Activated CD4-positive, CD25-positive, alpha-beta regulatory T cell treated with anti-CD3 and anti-CD28 coated beads, Interleukin-2, amount 50 U/mL, for 72 hours (primary cell): ENCODE data around the gene EXOC3.
"Not testable (repeated sequence)": the region's sequence is repeated elsewhere in the genome, so short reads cannot be mapped to it uniquely, and the experiment has no call there.

ENCODE experiments used
- DNase-seq: peaks from one replicate; pipeline ENCODE4 v3.0.0; 2021

The EXOC3 gene

DNA sequence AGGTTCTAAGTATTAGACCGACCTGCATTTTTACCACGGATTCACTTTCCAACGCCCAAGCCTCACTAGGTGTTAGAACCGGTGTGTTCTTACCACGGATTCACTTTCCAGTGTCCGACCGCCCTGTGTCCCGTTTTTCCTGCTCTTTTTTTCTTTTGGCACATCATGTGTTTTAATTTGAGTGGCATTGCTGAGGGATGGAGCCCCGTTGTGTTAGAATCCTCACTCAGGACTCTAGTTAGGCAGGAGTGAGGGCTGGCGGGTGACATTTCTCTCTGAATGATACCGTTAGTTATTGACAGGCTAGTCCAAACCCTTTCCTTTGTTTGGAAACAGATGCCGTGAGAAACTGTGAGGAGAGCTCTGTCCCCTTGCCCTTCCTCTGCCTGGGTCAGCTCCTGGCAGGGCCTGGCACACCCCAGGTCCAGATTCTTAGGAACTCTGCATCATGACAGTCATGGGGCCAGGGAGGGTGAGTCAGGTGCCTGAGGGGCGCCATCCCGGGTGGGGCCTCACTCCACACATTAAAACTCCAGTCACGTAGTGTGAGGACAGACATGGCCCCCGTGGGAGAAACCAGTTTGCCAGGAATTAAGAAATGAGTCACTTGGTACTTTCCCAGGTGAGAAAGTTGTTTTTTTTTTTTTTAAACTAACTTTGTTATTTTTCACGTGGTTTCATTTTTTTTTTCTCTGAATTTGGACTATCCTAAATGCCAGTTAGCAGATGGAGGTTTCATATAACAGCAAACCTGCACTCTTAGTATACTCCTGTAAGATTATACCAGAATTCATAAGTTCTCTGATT is 15.8 kb downstream of the EXOC3 start:
- DNase-seq = peak; percentile 49

DNA sequence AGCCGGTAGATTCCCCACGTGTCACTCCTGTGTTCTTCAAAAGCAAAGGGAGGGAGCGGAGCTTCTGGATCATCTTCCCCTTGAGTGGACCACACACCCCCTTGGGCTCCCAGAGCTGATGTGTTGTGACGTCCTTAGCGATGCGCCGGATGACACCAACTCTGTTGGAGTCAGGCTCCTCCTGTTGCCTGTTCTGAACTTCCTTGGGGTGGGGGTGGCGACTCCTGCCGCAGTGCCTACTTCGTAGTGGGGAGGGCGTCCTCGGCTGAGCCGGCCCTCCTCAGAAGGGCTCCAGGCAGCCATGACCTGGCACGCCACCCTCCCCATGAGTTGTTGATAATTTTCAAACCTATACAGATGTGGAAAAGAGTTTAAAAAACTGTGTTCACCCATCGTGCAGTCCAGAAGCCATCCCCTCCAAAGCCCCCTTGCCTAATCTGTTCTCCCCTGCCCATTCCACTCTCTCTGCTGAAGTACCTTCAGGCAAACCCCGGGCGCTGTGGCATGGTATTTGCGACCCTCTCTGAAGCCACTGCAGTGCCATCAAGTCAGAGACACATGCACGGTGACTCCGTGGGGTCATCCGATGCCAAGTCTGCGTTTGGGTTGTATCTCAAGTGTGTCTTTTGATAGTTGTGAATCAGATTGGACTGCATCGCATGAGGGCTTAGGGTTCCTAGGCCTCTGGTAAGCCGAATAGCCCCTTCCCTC is 16.7 kb downstream of the EXOC3 start:
- DNase-seq = peak; percentile 28

DNA sequence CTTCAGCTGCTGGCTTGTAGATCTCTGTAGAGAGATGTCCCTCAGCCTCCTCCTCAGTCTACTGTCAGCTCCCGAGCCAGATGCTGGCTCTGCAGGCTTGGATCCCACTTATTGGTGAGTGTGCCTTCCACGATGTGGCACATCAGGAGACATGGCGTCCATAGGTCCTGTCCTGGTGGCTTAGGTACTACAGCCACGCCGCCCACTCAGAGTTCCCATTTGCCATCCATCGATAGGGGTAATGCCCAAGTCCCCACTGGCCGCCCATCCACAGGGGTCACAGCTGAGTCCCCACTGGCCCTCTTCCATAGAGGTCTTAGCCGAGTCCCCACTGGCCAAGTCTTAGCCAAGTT is 17.3 kb downstream of the EXOC3 start:
- no peak for DNase-seq

DNA sequence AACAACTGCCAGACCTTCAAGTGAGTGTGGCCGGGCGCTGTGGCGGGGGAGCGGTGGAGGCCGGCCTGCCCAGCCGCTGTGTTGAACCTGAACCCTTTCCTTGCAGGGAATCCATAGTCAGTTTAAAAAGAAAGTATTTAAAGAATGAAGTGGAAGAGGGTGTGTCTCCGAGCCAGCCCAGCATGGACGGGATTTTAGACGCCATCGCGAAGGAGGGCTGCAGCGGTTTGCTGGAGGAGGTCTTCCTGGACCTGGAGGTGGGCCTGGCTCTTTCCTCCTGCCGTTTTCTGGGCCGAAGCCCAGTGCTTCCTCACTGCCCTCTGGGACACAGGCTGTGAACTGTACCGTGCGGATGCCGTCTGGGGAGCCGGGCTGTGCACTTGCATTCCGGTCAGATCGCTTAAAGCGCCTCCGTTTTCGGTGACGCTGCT is 19.1 kb downstream of the EXOC3 start:
- peak; percentile 14 for DNase-seq

DNA sequence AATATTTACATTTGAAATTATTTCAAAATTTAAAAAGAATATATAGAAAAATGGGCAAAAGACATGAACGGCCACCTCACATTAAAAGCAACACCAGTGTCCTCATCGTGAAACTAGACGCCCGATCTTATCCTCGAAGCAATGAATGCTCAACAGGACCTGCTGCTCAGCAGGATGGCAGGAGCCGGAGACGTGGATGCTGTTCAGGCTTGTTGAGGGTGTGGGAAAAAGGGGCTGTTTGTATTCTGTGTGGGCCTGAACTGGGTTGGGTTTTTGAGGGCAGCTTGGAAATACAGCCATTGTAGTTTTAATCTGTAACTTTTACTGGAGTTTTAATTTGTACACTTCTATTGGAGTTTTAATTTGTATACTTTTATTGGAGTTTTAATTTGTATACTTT is 20.3 kb downstream of the EXOC3 start:
- peak; percentile 22 for DNase-seq

DNA sequence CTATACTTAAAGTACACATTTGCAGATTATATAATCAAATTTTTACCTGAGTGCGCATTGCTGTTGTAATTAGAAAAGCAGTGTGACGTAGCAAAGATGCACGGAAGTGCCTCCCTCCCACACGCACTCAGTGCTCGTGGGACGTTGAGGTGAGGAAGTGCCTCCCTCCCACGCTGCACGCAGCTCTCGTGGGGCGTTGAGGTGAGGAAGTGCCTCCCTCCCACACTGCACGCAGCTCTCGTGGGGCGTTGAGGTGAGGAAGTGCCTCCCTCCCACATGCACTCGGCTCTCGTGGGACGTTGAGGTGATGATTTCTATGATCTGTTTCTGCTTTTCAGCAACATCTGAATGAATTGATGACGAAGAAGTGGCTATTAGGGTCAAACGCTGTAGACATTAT is 21.0 kb downstream of the EXOC3 start:
- DNase-seq = peak; percentile 62

DNA sequence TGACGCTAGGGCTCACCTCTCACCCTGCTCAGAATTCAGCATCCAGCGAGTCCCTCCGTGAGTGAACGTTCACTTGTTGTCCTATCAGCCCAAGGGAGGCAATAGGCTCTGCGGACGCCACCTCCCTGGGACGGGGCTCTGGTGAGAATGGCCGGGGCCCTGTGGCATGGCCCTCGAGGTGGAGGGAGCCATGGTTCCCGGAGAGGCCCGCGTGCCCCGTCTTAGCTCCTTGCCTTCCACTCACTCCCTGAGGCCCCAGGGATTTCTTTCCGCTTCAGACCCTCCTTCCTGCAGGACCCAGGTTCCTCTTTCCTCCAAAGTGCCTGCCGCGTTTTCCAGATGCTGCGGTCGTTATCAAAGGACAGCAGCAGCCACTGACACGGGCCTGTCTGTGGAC is 21.5 kb downstream of the EXOC3 start:
- peak; percentile 29 for DNase-seq

DNA sequence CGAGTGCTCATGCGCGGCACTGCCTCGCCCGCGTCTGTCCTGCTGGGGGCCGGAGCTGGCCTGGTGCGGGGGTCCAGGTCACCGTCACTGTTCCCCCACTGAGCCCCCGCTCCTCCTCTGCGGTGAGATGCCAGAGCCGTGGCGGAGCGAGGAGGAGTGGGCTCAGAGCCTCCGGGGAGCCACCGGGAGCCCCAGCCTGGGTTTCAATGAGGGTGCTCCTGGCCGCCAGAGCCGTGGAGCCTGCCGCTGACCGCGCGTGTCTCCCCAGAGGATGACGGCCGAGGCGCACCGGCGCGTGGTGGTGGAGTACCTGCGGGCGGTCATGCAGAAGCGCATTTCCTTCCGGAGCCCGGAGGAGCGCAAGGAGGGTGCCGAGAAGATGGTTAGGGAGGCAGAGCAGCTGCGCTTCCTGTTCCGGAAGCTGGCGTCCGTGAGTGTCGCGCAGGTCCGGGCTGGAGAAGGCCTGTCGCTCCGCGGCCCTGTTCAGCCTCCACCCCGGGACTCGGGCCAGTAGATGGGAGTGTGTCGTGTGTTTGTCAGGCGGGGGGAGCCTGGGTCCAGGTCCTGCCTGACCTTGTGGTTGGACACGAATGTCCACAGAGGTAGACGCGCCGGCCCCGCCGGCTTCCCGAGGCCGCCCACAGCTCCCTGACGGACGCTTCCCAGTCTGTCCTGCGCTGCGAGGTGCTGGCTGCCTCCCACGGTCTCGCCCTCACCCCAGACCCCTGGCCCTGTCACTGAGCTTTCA is 22.0 kb downstream of the EXOC3 start:
- peak; percentile 30 for DNase-seq

DNA sequence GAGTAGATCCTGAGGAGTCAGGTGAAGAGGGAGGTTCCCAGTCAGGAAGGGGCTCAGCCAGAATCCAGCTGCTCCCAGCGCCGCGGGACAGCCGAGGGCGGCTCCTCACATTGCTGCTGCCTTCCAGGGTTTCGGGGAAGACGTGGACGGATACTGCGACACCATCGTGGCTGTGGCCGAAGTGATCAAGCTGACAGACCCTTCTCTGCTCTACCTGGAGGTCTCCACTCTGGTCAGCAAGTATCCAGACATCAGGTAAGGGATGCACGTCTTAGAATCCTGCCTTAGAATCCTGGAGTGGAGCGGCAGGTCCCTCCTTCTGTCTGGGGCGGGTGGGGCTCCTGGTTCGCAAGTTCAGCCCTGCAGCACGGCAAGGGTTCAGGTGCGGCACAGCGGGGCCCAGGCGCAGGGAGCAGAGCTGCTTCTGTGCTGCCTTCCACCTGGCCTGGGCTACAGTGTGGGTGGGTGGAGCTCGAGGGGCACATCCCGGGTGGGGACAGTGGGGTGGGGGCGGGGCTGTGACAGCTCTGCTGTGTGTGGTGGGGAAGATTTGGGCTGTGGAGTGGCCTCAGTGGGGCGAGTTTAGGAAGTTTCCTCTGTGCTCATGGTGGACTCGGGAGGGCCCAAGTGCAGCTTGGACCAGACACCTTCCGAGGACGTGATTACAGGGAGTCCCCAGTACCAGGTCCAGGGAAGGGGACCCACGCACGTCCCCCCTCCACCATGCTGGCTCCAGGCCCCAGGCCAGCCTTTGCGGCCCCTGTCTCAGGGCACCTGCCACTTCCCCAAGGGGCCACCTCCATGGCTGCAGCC is 22.8 kb downstream of the EXOC3 start:
- DNase-seq = peak; percentile 28

DNA sequence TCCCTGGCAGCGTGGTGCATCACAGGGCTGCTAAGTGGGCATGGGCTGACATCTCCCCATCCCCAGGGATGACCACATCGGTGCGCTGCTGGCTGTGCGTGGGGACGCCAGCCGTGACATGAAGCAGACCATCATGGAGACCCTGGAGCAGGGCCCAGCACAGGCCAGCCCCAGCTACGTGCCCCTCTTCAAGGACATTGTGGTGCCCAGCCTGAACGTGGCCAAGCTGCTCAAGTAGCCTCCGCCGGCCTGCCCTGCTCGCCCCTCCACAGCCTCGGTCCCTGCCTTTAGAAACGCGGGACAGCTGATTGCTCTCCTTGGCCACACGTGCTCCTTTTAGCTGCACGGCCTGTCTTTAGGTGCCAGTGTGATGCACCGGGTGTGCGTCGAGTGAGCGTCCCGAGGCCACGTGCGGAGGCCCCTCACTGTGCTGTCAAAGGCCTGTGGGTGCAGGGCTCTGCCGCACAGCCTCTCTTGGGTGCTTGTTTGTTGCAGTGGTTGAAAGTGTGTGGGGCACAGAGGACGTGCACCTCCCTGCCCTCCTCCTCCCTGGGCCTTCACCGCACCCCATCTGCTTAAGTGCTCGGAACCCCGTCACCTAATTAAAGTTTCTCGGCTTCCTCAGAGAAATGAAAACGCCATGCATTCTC is 23.8 kb downstream of the EXOC3 start:
- peak; percentile 26 for DNase-seq

DNA sequence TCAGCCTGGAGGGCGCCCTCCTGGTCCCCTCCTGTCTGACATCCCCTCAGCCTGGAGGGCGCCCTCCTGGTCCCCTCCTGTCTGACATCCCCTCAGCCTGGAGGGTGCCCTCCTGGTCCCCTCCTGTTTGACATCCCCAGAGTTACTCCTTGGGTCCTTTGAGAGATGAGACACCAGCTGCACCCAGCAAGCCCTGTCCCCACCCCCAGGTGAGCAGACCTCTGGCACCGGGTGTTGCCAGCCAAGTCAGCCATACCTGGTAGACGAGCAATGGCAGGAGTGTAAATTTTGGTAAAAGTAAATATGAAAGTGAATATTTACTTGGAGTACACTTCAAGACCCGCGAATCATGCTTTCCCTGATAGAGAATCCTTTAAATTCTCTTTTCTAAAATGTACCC is 25.4 kb downstream of the EXOC3 start:
- DNase-seq = no peak

DNA sequence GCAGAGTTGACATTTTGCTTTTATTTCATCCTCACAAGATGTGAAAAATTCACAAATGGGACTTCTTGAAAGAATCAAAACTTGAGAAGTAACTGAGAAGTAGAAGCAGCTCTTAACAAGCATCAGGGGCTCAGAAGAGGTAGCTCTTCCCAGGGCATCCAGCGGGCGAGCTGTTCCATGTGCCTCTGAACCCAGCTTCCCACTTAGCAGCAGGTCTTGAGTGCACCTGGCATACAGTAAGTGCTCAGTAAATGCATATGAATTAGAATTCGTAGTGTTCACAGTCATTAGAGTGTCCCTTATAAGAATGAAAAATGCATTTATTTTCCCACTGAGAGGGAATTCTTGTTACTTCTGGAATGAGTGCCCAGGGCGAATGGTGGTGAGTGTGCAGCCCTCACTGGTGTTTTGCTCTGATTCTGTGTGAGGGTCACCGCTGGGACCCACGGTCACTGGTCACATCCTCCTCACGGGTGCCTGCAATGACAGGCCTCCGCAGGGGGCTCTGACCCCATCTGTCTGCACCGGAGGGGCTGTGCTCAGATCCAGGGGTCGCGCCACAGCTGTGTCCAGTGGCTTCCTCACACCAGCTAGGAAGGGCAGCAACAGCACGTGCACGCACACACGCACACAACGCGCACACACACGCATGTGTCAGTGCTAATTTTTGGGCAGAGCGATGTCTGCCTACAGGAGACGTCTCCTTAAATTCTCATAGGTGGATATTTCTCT is 26.9 kb downstream of the EXOC3 start:
- no peak for DNase-seq

DNA sequence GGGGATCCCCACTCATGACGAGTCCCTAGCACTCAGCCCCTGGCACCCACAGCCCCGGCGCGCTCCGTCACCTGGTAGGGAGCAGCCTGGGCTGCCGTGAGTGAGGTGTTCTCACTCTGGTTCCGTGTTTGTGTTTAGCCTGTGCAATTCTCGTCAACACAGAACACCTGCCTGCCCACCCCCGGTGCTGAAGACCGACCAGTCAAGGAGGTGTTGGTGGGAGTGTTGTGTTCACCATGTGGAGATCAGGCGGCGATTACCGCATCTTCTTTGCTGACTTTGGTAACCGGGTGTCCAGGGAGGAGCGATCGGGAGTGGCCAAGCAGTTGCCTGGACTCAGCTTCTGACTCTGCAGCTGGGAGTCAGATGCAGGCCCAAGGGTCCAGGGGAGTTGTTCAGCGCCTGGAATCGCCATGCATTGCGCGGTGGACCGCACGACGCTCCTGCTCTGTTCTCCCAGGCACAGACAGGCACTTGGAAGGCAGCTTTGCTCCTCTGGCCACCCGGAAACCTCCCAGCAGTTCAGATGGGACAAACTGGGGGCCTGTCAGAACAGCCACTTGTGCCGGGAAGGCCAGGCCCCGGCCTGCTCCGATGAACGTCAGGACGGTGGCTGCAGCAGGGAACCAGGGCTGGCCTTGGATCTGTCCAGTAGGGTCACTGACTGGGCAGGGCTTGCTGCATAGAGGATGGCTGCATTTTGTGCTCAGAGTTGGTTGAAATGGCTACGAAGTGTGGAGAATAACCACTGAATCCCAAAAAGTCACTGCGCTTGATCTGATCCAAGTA is 28.2 kb downstream of the EXOC3 start:
- DNase-seq = no peak

DNA sequence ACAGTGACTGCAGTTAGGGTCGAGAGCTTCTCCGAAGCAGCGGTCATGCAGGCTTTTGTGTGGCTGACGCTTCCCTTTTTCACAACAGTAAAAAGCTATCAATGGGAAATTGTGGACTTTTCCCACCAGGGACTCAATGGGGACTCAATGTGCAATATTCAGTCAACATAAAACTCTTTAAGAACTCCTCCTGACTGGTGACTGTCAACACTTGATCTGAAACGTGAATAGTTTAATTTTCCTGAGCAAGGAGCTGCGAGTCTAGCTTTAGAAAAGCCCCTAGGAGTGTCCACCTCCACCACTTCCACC is 28.7 kb downstream of the EXOC3 start:
- DNase-seq = no peak

DNA sequence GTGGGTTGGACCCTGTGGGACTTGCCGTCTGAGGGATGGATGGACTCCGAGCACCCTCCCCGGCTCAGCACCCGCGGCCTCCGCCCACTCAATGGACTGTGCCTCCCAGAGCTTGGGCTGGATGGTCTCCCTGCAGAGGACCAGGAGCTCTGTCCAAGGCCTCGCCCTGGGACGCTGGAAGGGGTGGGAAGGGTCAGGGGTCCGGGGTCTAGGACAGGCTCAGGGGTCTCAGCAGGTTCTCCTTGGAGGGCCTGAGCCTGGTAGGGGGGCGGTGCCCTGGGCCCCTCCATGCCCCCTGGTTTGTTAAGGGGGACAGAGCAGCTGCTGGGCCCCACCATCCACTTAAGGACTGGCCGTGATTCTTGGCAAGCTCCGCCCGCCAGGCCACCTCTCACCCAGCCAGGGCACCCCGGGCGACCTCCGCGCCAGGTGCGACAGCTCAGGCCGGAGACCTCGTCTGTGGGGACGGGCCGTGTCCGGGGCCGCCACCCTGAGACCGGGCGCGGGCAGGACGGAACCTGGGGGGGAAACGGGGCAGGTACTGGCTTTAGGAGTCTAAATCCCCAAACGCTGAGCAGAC is 29.2 kb downstream of the EXOC3 start:
- peak; percentile 52 for DNase-seq

DNA sequence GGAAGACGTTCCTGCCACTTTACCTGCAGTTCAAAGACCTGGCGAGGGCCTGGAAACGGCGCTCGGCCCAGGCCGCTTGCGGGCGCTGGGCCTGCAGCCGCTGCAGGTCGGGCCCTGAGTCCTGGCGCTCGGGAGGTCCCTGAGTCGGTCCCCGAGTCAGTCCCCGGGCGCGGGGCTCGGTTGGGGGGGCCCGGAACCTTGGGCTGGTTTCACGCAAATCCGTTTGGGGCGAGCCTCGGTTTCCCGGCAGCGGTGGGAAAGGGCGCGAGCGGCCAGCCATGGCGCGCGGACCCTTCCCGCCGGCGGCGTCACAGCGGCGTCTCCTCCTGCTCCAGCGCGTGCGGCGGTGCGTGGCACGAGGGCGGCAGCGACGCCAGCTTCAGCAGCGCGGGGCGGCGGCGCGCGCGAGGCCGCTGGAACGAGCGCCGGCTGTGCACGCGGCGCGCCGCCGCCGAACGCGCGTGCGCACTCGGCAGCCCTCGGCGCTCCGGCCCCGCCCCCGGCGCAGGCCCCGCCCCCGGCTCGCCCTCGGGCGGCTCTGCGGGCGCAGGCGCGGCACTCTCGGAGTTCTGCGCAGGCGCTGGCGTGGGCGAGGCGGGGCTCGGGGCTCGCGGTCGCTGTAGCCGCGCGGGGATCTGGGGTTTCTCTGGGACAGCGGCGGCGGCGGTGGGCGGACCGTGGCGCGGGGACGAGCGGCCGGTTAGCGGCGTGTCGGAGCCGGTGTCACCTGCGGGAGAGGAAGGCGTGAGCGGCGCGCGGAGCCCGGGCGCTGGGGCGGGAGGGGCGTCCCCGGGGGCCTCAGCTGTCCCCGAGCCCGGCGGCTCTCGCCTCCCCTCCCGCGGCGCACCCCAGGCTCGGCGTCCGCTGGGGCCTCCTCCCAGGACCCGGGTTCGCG is 29.9 kb downstream of the EXOC3 start:
- peak; percentile 96 for DNase-seq

DNA sequence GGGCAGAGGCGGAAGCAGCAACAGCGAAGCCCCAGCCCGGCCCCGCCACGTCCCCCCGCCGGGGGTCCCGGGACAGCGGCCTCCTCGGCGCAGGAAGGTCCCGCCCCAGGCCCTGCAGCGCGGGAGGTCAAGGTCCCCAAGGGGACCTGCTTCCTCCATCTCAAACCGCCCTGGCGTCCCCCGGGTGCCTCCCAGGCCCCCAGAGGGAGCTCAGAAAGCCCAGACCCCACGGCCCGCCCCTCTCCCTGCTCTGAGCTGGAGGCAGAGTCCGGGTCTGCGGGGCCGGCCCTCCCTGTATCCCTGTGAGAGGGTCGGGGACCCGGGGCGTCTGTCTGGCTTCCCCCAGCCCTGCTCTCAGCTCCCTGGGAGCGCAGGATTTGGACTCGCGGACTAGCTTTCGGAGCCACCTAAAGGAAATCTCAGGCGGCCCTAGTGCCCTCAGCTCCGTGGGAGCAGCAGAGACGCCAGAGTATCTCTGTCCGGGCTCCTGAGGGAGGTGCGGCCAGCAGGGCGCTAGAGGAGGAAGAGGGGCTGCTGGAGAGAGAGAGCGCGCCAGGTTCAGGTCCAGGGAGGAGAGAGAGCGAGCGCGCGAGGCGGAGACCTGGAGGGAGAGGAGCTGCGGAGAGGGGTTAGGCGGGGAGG is 30.7 kb downstream of the EXOC3 start:
- peak; percentile 51 for DNase-seq

DNA sequence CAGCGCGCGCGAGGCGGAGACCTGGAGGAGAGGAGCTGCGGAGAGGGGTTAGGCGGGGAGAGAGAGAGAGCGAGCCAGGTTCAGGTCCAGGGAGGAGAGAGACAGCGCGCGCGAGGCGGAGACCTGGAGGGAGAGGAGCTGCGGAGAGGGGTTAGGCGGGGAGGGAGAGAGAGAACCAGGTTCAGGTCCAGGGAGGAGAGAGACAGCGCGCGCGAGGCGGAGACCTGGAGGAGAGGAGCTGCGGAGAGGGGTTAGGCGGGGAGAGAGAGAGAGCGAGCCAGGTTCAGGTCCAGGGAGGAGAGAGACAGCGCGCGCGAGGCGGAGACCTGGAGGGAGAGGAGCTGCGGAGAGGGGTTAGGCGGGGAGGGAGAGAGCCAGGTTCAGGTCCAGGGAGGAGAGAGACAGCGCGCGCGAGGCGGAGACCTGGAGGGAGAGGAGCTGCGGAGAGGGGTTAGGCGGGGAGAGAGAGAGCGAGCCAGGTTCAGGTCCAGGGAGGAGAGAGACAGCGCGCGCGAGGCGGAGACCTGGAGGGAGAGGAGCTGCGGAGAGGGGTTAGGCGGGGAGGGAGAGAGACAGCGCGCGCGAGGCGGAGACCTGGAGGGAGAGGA is 31.4 kb downstream of the EXOC3 start:
- not testable (repeated sequence) for DNase-seq
